HG03442 (cell line): ENCODE data around the gene MON1A.
"Not testable (repeated sequence)": the region's sequence is repeated elsewhere in the genome, so short reads cannot be mapped to it uniquely, and the experiment has no call there.

Source experiments
- ATAC-seq: cut with Tn5 transposase; IDR thresholded peaks from one replicate; pipeline ENCODE4 v1.9.1; 2021; ENCODE audit warnings: mild to moderate bottlenecking, moderate library complexity; ENCODE audit not compliant: unreplicated experiment

MON1A gene

GRCh38 chr3:49924683-49925082 lies 4.9 kb downstream of the MON1A start:
- no peak for ATAC-seq

DNA sequence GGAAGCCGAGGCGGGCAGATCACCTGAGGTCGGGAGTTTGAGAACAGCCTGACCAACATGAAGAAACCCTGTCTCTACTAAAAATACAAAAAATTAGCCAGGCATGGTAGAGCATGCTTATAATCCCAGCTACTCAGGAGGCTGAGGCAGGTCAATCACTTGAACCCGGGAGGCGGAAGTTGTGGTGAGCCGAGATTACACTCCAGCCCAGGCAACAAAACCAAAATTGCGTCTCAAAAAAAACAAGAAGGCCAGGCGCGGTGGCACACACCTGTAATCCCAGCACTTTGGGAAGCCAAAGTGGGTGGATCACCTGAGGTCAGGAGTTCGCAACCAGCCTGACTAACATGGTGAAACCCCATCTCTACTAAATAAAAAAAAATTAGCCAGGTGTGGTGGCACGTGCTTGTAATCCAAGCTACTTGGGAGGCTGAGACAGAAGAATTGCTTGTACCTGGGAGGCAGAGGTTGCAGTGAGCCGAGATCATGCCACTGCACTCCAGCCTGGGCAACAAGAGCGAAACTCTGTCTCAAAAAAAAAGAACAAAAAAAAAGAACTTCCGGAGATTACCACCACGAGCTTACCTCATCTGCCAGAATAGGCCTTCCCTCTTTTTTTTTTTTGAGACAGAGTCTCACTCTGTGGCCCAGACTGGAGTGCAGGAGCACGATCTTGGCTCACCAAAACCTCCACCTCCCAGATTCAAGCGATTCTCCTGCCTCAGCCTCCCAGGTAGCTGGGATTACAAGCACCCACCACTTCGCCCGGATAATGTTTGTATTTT lies 11.6 kb downstream of the MON1A start:
- ATAC-seq: not testable (repeated sequence)

DNA sequence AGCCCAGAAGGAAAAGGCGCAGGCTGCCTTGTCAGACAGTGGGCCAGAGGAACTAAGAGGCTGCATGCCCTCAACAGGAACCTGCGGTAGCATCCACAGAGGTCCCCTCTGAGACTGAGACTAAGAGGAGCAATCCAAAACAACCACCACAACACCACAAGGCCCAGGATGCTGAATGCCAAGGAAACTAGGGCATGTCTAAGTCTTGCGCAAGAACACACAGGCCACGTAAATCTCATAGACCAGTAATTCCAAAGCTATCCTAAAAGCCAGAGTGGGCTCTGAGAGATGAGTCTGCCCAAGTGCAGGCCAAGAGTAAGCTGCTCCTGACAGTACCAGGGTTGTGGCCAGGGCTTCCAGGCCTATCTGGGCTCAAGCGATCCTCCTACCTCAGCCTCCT lies 12.9 kb downstream of the MON1A start:
- no peak for ATAC-seq

DNA sequence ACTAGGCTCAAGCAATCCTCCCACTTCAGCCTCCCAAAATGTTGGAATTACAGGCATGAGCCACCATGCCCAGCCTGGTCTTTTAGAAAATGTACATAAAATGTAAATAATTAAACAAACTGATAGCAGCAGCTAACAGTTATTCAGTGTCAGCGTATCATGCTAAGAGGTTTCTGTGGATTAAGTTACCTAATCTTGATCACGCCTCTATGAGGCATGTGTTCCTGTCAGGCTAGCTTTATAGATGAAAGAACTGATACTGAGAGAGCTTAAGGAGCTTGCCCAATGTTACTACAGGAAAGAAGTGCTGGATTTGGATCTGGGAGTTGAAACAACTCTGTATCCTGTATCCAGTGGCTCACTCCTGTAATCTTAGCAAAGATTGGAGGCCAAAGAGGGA lies 14.7 kb downstream of the MON1A start:
- ATAC-seq: no peak

DNA sequence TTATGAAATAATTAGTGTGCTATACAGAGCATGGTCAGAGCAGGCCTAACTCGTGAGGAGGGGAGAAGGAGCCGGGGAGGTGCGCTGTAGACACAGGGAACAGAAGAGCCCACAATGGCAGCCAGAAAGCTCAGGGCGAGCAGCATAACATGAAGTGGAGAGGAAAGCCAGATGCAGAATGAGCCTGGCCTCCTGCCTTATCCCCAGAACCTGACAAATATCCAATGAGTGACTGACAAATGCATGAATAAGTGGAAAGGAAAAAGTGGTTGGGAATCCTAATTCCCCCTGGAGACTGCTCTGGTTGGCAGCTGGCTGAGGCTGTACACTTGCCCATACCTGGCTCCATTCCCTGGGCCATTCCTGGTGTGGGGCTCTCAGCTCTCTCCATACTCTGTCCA lies 16.7 kb downstream of the MON1A start:
- no peak for ATAC-seq

DNA sequence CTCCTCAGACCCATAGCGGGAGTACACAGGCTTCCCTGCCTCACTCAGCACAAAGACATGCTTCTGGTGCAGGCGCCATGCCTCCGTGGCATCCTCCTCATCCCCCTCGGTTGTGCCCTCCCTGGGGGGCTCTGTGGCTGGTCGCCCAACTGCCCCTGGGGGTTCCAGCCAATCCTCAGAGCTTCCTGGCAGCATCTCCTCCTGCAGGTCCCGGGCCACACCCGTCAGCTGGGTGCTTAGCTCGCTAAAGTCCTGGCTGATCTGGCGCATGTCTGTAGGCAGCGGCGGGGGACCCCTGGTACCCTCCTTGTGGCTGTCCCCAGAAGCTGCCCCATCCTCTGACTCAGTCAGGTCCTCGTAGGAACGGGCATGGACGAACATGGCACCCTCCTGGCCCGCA lies 18.0 kb downstream of the MON1A start:
- no peak for ATAC-seq

DNA sequence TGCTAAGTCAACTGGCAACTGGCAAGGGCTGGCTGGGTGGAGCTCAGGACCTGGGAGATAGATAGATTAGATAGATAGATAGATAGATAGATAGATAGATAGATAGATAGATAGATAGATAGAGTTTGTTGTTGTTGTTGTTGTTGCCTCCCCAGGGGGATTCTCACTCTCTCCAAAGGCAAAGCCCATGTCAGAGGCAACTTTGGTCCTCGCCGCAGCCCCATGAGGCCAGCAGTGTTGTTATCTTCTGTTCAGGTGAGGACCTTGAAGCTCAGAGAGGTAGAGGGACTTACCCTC lies 18.5 kb downstream of the MON1A start:
- ATAC-seq: no peak

GRCh38 chr3:49910409-49911123 lies 19.0 kb downstream of the MON1A start:
- ATAC-seq: no peak

GRCh38 chr3:49908373-49909199 lies 21.0 kb downstream of the MON1A start:
- no peak for ATAC-seq

DNA sequence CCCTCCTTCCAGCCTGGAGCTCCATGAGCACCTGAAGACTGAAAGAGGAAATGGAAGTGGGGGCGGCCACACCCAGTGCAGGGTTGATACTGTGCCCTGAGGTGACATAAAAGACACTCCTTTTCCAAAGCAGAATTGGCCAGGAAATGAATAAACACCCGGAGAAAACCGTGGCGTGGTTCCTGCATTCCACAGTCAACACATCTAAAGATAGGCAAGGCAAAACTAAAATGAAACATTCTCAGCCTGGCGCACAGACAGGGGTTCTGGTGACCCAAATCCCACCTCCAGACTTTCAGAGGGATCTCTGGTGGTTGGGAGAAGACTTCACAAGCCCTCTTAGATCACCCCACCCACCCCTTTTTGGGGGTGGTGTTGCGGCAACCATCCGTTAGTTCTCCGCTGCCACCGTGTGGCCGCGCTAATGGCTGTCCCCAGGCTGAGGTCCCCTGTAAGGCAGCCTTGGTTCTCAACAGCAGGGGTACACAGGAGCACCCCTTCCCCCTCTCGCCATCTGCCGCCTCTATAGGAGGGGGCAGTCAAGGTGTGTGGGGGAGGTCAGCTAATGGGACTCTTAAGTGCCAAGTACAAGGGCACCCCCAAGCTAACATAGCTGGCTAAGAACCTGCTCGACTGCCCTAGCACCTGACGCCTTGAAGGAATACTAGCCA lies 23.4 kb downstream of the MON1A start:
- no peak for ATAC-seq

GRCh38 chr3:49904448-49904847 lies 25.2 kb downstream of the MON1A start:
- not testable (repeated sequence) for ATAC-seq

DNA sequence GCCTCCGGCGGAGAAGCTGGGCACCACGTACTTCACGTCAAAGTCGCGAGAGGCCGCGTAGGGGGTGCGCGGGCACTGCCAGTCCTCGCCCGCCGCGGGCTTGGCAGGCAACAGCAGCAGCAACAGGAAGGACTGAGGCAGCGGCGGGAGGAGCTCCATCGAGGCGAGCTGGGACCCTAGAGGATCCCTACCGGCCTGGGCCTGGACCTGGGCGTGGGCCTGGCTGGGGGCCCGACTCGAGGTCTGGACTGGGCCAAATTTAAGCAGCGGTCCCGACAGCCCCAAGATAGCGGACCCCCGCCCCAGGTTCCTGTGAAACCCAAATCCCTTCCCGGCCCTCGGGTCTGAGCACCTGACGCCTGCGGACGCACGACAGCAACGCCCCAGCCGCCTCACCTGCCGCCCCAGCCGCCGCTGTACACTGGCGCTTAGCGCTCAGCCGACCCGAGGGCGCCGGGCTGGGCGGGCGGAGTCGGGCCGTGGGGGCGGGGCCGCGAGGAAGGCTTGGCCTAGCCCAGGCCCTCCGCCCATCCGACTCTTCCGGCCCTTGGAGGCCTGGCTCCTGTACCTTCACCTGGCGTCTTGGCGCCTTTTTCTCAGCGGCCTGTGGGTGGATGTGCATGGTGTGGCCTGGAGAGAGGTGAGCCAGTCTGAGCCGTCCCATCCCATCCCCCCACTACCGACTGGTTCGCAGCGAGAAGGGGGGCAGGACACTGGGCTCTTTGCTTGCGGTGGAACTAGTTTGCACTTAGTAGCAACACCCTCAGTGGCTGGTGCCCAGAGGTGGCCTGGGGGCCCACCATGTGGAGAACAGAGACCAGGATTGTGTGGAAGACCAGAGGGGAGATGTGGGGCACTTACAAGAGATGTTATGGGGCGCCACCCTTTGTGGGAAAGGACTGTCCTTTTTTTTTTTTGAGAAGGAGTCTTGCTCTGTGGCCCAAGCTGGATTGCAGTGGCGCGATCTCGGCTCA lies 25.9 kb downstream of the MON1A start, which contains the start of gene MST1R:
Gene MST1R, minus strand, starts transcription at position 423 of the 974 bp plus-strand sequence. Its CDS starts 264 bp downstream, at position 159.
- ATAC-seq: peak; percentile 69

- ATAC-seq: no peak
Observed at GRCh38 chr3:49902511-49903345, 26.9 kb downstream of the MON1A start.

GRCh38 chr3:49901366-49902339 lies 28.0 kb downstream of the MON1A start:
- no peak for ATAC-seq

DNA sequence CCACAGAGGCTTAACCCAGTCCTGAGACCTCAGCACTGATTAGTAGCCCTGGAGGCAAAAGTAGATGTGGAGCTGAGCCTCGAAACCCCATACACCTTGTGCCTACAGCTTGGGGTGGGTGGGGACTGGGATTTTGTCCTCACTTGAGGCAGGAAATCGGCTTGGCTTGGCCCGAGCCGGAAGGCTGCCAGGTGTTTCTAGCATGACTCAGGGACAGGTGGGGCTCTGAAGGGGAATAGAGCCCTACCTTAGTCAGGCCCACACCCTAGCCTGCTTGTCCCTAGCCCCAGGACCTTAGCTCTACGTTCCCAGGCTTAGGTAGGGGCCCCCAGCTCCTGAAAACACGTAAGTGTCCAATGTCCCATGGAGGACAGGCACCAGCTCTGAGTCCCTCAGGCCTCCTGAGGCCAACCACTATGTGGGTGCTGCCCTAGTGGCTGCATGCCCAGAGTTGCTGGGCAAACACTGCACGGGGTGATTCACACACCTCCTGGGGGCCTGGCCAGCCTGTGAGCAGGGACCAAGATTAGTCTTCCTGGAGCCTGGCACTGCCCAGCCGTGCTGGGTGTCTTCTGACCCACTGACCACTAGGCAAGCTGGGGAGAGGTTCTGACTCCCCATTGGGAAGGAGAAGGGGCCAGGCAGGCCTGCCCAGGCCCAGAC lies 29.0 kb downstream of the MON1A start:
- no peak for ATAC-seq

- no peak for ATAC-seq
Observed at GRCh38 chr3:49899815-49900214, 29.8 kb downstream of the MON1A start.

DNA sequence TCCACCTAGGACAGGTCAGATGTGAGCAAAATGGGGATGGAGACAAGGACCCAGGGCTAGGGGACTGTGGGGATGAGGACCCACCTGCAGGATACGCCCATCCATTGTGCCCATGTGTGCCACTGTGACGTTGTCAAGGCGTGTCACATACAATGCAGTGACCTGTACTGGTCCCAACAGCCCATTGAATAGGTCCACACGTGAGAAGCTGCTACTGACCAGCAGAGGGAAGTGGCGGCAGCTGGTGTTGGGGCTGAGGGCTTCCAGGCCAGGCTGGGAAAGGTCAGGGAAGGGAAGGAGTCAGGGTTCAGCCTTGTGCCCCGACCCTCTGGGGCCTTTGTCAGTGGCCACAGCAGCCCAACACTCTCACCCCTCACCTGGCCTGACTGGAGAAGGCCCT lies 30.6 kb downstream of the MON1A start:
- ATAC-seq: no peak
